Endothelial cell of umbilical vein (primary cell): ENCODE measurements around the gene CREG2. TPM values are rescaled to one million over a fixed set of nuclear protein-coding genes. Genes with fewer than 3 reads are reported as not detected.

Source experiments
- BruUV-seq: library from RNA; stranded (reverse); fragments of 400-500 nt; replicated peaks from 2 replicates; lab custom pipeline; 2021; lab: Mats Ljungman, UMichigan
- CTCF ChIA-PET: fragments of 300-600, 350-600 bp; sonication (Branson Sonifier 250); formaldehyde crosslinking; loops from one replicate; lab custom pipeline; 2021; ENCODE audit warnings: antibody characterized with exemption, inconsistent platforms; lab: Charles Lee
- POLR2A ChIA-PET: fragments of 300-600, 350-600 bp; sonication (Branson Sonifier 250); formaldehyde crosslinking; loops from one replicate; lab custom pipeline; 2021; ENCODE audit warnings: antibody characterized with exemption, inconsistent platforms; lab: Charles Lee
- DNase-seq: peaks from one replicate; pipeline ENCODE4 v3.0.0-alpha.2; 2011; ENCODE audit warnings: low read depth, low spot score
- FAIRE-seq: peaks from 2 replicates; lab custom pipeline; 2011; peaks lifted over from hg19 to GRCh38; lab: Jason Lieb, UNC
- H2AFZ ChIP-seq: 2 replicates; pipeline ENCODE4 v1.6.0; 2012; ENCODE audit warnings: low read depth, low read length, control low read depth, inconsistent platforms
- H3K27ac ChIP-seq: 2 replicates; pipeline ENCODE4 v1.5.1; 2011; ENCODE audit warnings: low read depth, mild to moderate bottlenecking, control low read depth, low read length, moderate library complexity; ENCODE audit not compliant: insufficient read depth
- H3K27me3 ChIP-seq, 2 experiments: 2 replicates each; pipeline versions ENCODE4 v1.6.0 to v1.6.1; 2011; ENCODE audit warnings: low read length in 2 of 2, mixed read lengths in 1 of 2; ENCODE audit not compliant: control insufficient read depth in 2 of 2, insufficient read depth in 2 of 2
- H3K36me3 ChIP-seq, 2 experiments: 2 replicates in 1 of 2; 3 replicates in 1 of 2; pipeline ENCODE4 v1.5.1; 2011; ENCODE audit warnings: low read length in 2 of 2, mild to moderate bottlenecking in 1 of 2, moderate library complexity in 1 of 2; ENCODE audit not compliant: control insufficient read depth in 2 of 2, insufficient read depth in 2 of 2; ENCODE audit errors: extremely low read depth in 1 of 2
- H3K4me1 ChIP-seq: 3 replicates; pipeline ENCODE4 v1.5.1; 2011; ENCODE audit warnings: mild to moderate bottlenecking, low read length; ENCODE audit not compliant: control insufficient read depth, insufficient read depth; ENCODE audit errors: extremely low read depth
- H3K4me2 ChIP-seq: 2 replicates; pipeline ENCODE4 v1.6.1; 2011; ENCODE audit warnings: low read length, control low read depth, mixed read lengths; ENCODE audit not compliant: insufficient read depth
- H3K4me3 ChIP-seq, 3 experiments: fragments of 200-600 bp in 1 of 3; sonication (generic), shearing (Covaris generic) in 1 of 3; replicated peaks in 1 of 3; 2 replicates each; pipeline ENCODE4 v1.5.1; 2011 to 2016; ENCODE audit warnings: control low read depth in 3 of 3, low read length in 3 of 3, mild to moderate bottlenecking in 2 of 3, inconsistent platforms in 1 of 3, low read depth in 1 of 3, moderate library complexity in 1 of 3; ENCODE audit not compliant: insufficient read depth in 1 of 3
- H3K79me2 ChIP-seq: 2 replicates; pipeline ENCODE4 v1.6.0; 2012; ENCODE audit warnings: low read length, inconsistent platforms; ENCODE audit not compliant: control insufficient read depth, insufficient read depth
- H3K9ac ChIP-seq: replicated peaks from 2 replicates; pipeline ENCODE3; 2011; ENCODE audit warnings: low read length, control low read depth; ENCODE audit not compliant: insufficient read depth; ENCODE audit errors: extremely low read depth
- H3K9me1 ChIP-seq: replicated peaks from 3 replicates; pipeline ENCODE4 v1.6.0; 2011; ENCODE audit warnings: mild to moderate bottlenecking, low read length; ENCODE audit not compliant: control insufficient read depth, insufficient read depth; ENCODE audit errors: extremely low read depth
- H3K9me3 ChIP-seq: replicated peaks from 2 replicates; pipeline ENCODE4 v1.5.1; 2012; ENCODE audit warnings: low read length, inconsistent platforms; ENCODE audit not compliant: control insufficient read depth, insufficient read depth
- H4K20me1 ChIP-seq: replicated peaks from 2 replicates; pipeline ENCODE3; 2011; ENCODE audit warnings: mild to moderate bottlenecking, low read length; ENCODE audit not compliant: control insufficient read depth, insufficient read depth; ENCODE audit errors: extremely low read depth
- EZH2 ChIP-seq: IDR thresholded peaks from 2 replicates; pipeline ENCODE4 v1.6.1; 2012; ENCODE audit warnings: borderline replicate concordance, low read depth, mild to moderate bottlenecking, moderate library complexity, low read length, inconsistent platforms; ENCODE audit not compliant: severe bottlenecking
- JUN ChIP-seq: IDR thresholded peaks from 2 replicates; pipeline ENCODE4 v1.6.1; 2011; ENCODE audit warnings: borderline replicate concordance, low read depth; ENCODE audit not compliant: insufficient read length, insufficient read depth
- POLR2AphosphoS5 ChIP-seq: IDR thresholded peaks from 2 replicates; pipeline ENCODE4 v1.6.1; 2012; ENCODE audit warnings: low read depth, mild to moderate bottlenecking, control low read depth, low read length, moderate library complexity; ENCODE audit not compliant: insufficient read depth
- dilution Hi-C: fragments of 300-500 bp; cut with MboI; formaldehyde crosslinking; loops from one replicate; pipeline ENCODE4 v1.15.0; 2019; ENCODE audit warnings: low sequenced_read_pairs; ENCODE audit not compliant: extremely low pct_ligation_motif_present
- intact Hi-C: fragments of 100-400 bp; cut with micrococcal nuclease; formaldehyde crosslinking; loops from one replicate; pipeline ENCODE4 v1.10.0; 2022
- microRNA-seq: library from miRNA; unstranded; fragments of <30 nt; microRNA quantifications from one replicate; pipeline ENCODE4 v1.2.0, GENCODE V29; 2021; ENCODE audit warnings: borderline number of aligned reads, borderline replicate concordance
- polyA plus RNA-seq, 4 experiments: library from polyadenylated mRNA; depleted of rRNA in 3 of 4; stranded (reverse) in 3 of 4; unstranded in 1 of 4; fragments of >200 nt; gene quantifications; 2 replicates each; pipeline versions ENCODE4 v1.2.1 to v1.2.3, GENCODE V29; 2011 to 2012; ENCODE audit warnings: missing spikeins in 1 of 4
- small RNA-seq: library from RNA; depleted of rRNA; stranded (forward); fragments of <200 nt; gene quantifications from one replicate; pipeline ENCODE3, GENCODE V24; 2012; ENCODE audit warnings: low replicate concordance, low read depth; ENCODE audit not compliant: insufficient read depth, insufficient read length
- total RNA-seq: library from RNA; stranded (reverse); gene quantifications from 2 replicates; pipeline ENCODE4 v1.2.3, GENCODE V29; 2021
- TF ChIP-seq, protein P1 (sequence below): IDR thresholded peaks from 2 replicates; pipeline ENCODE4 v1.6.1; 2011; ENCODE audit not compliant: insufficient read depth, insufficient read length

The CREG2 gene
- total and polyA plus RNA-seq, 2 donors (not counting 3 experiments of a cell fraction or from before 2014, with no cell fraction given): 0.48 to 2.0 TPM

DNA sequence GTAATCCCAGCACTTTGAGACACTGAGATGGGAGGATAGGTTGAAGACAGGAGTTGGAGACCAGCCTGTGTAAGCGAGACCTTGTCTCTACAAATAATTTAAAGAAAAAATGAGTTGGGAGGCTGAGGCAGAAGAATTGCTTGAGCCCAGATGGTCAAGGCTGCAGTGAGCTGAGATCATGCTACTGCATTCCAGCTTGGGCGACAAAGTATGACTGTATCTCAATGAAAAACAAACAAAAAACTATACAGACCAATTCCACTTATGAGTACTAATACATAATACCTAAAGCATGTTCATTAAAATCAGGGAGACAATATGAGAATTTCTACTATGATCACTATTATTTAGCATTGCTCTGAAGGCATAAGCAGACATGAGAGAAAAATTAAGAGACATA lies 91.4 kb downstream of the CREG2 start:
- intact Hi-C loops: loop anchor here (1.0 kb wide), 2 partner anchors 12 to 32 kb away; partner anchors contain the start of gene RNF149
- no peak for TF ChIP-seq EZH2
- TF ChIP-seq, protein P1, sequence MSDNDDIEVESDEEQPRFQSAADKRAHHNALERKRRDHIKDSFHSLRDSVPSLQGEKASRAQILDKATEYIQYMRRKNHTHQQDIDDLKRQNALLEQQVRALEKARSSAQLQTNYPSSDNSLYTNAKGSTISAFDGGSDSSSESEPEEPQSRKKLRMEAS: no peak
- no peak for TF ChIP-seq JUN
- TF ChIP-seq POLR2AphosphoS5: peak; percentile 27
- Histone ChIP-seq H3K36me3 (peaks cover 0 to 3% of the 10 kb centered on the region in 2 experiments), H3K9me3 (no peaks in the 10 kb centered on the region), H2AFZ (no peak overlapping the region), H3K9me1 (no peaks in the 10 kb centered on the region), H3K27ac (peak overlapping the region; percentile 83), H4K20me1 (peaks cover 8% of the 10 kb centered on the region), H3K27me3 (no peaks in the 10 kb centered on the region), H3K4me1 (peaks cover 37% of the 10 kb centered on the region), H3K4me2 (peak overlapping the region; percentile 52), H3K79me2 (peaks cover 93% of the 10 kb centered on the region), H3K9ac (peak overlapping the region; percentile 13), H3K4me3 (no peak overlapping the region)
- FAIRE-seq (peak; percentile 81), DNase-seq (peak; percentile 60)
- dilution Hi-C loops: no loop called here
- BruUV-seq: no TSS peak
- POLR2A ChIA-PET: no interaction called here
- CTCF ChIA-PET: interaction anchor here (0.9 to 1.6 kb wide), 5 partner anchors 12 to 54 kb away, joined by 3 to 5 read pairs (median 3); no protein-coding TSS in a partner anchor

Small RNAs within 50 kb of the gene (microRNA-seq; reads per million reads assigned to microRNA genes)
- not detected for gene MIR5696

Small RNAs within 50 kb of the gene (small RNA-seq; reads per million reads assigned to genes)
- not detected for gene MIR5696

Other genes starting within 250 kb of the CREG2 start
- 30.6 and 32.1 TPM in 2 replicates for gene TBC1D8, start 236.1 kb downstream of the CREG2 start, total RNA-seq
- gene TBC1D8, start 236.1 kb downstream of the CREG2 start, polyA plus RNA-seq: 26.0 and 28.5 TPM in 2 replicates
- gene CNOT11, start 134.6 kb downstream of the CREG2 start, total RNA-seq: 44.3 and 47.7 TPM in 2 replicates
- 34.6 and 40.5 TPM in 2 replicates for gene CNOT11, start 134.6 kb downstream of the CREG2 start, polyA plus RNA-seq
- gene RNF149, start 78.8 kb downstream of the CREG2 start, total RNA-seq: 57.6 and 66.6 TPM in 2 replicates
- gene RNF149, start 78.8 kb downstream of the CREG2 start, polyA plus RNA-seq: 28.1 and 31.3 TPM in 2 replicates
- gene RFX8, start 87.6 kb upstream of the CREG2 start, total RNA-seq: 0.46 and 1.00 TPM in 2 replicates
- 0.16 and 0.21 TPM in 2 replicates for gene RFX8, start 87.6 kb upstream of the CREG2 start, polyA plus RNA-seq